Medulla oblongata (tissue), 1 donor: ENCODE results near the gene ERG.
A peak's percentile ranks its signal among the peaks of the same experiment; 100 is the strongest.

Source experiments
- DNase-seq: peaks from one replicate; pipeline ENCODE4 v3.0.0-alpha.2; 2015; ENCODE audit errors: extremely low spot score

Gene ERG

GRCh38 chr21:38358098-38358497 is 140.2 kb downstream of the ERG start:
- no peak for DNase-seq

GRCh38 chr21:38356883-38357625 is 141.2 kb downstream of the ERG start:
- no peak for DNase-seq

DNA sequence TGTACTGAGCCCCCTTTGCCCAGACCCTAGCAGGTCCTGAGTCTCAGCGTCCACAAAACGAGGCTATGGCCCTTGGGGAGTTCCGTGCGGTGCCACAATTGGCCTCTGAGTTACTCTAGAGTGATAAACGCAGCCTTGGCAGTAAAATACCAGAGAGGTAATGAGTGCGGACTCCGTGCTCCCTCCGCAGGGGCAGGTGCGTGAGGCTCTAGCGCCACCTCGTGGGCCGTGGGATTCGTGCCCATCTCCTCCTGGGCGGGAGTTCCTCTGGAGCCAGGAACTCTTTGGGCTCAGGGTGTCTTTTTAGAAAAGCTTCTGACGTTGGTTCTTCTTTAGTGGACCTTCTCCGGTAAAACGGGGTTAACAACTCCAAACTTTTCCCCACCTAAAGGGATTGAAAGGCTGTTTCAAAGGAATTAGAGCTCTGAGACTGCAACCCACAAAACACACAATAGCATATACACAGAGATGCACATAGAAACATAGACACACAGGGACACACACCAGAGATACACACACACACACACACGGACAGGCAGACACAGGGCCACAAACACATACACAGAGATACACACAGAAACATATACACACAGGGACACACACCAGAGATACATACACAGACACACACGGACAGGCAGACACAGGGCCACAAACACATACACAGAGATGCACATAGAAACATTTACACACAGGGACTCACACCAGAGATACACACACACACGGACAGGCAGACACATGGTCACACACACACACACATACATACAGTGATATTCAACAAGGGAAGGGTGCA is 142.1 kb downstream of the ERG start:
- peak; percentile 55 for DNase-seq

DNA sequence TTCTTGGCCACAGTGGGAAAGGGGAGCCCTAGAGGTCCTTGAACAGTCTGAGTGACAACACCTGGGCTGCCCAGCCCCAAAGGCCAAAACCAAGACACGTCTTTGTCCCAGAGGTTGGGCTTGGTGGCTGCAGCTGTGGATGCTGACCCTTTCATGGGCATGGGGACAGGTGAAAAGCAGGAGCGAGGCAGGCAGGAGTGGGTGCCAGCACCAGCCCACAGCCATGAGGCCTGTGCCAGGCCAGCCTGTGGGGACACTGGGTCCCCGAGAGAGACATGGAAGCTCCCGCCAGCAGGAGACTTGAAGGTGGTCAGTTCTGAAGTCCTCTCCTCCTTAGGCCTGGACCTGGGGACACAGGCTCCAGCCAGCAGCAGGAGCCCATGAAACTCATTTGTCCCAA is 142.9 kb downstream of the ERG start:
- no peak for DNase-seq

DNA sequence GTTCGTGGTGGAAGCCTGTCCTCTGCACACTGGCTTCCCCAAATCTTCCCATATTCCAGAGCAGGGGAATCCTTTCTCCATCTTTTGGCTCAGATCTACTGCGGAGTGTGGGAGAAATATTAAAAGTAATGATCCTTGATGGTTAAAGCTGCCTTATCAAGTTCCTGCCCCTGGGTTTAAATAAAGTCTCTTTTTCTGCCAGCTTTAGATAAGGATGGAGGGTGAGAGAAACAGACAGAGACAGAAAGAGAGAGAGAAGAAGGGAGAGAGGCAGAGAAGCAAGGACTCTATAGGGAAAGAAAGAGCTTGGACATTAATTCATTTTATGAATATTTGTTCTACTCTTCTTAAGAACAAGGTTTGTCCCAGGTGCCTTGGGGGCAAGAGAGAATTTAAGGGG is 143.5 kb downstream of the ERG start:
- no peak for DNase-seq

GRCh38 chr21:38354231-38354630 is 144.0 kb downstream of the ERG start:
- no peak for DNase-seq

- peak; percentile 45 for DNase-seq
Measured at GRCh38 chr21:38352536-38353219, 145.6 kb downstream of the ERG start.

DNA sequence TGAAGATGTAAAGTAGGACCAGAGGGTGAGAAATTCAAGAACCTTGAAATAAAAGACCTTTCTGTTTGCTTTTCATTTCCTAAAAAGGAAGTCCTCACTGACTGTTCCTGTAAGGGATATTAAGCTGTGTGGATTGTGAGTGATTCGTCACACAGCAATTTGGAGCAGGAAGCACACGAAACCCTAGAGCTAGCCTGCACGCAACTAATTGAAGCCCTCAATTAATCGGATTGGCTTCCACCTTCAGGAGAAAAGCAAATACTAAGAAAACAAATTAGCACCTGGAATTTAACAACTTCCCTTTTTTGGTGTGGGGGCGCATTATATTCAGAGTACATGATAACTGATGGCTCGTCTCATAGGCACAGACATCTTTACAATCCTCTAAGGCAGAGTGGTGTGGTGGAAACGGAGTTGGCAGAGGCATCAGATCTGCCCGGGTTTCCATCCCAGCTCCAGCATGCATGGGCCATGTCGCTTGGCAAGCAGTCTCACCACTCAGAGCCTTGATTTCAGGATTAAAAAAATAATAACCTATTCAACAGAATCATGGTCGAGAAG is 146.2 kb downstream of the ERG start:
- DNase-seq, result no peak

- no peak for DNase-seq
Measured at GRCh38 chr21:38351176-38351959, 146.9 kb downstream of the ERG start.

- no peak for DNase-seq
Measured at GRCh38 chr21:38350684-38351083, 147.6 kb downstream of the ERG start.

- no peak for DNase-seq
Measured at GRCh38 chr21:38349977-38350376, 148.3 kb downstream of the ERG start.

DNA sequence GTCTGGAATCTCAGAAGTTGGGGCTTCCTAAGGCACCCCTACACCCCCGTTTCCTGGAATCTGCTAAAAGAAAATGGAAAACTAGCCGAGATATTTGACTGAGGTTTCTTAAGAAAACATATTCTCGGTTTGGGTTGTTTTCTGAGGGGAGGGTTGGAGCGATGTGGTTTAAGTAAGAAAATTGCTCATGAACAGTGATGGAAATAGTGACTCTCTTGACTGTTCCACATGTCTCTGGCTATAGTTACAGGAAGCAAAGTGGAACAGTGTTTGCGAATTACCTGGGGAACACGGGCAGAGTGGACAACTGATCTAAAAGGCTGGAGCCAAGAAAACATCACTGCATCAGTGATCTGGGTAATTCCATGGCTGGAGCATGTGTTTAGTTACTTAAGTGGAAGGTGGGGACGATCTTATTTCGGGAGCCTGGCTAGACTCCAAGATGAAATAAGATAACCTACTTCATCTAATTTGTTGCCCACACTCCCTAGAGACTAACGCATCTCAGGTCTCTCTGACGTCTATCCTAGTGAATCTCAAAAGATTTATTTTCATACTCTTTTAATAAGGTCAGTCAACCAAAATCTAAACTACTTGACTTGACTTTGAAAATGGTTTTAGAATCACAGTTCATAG is 149.0 kb downstream of the ERG start:
- DNase-seq, result no peak

DNA sequence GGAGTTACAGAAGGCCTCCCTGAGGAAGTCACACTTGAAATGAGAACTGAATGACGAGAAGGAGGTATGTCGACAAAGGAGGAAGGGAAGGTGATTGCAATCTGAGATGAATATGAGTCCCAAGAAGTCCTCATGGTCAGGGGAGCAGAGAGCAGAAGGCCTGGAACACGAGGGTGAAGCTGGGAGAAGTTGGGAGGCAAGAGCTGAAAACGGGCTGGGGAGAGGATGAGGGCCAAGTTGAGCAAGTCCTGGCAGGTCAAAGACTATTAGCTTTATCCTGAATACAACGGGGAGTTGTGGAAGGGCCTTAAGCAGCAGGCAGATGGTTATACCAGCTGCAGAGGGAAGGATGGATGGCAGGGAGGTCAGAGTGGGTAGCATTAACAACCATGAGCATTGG is 152.0 kb downstream of the ERG start:
- no peak for DNase-seq

DNA sequence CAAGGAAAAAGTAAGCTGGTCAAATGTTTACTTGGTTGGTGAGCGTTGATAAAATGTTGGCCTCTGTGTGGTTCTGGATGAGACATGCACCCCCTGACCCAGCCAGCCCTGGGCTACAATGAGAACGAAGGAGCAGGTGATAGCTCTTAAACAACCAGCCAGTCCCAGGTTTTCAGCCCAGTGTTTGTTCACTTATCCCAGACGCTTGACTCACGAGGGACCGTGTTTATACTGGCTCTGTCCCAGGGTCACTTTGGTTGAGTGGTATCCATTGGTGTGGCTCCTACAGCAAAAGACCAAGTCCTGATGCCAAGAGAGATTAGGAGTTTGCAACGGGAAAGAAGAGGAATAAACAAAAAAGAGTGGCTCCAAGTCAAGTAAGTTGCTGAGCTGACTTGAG is 154.6 kb downstream of the ERG start:
- DNase-seq, result no peak

GRCh38 chr21:38342739-38343138 is 155.5 kb downstream of the ERG start:
- DNase-seq, result no peak

DNA sequence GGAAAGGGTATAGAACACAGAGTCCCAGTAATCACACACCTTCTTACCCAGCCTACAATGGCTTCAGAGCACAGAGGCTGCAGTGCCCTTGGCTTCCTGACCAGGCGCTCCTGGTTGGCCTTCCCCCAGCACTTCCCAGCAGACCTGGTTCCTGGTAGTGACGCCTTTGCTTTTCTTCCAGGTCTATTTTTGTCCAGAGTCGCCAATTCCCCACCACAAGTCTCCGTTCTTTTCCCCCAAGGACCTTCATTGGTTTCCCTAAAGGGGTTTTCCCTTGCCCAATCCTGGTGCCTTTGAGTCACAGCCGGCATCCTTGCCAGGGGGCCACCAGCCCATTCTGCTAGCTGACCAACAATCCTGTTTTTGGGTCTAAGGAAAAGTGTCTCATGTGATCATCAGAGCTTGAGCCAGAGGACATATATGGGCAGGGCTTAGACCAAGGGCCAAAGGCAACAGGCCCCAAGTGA is 156.7 kb downstream of the ERG start:
- no peak for DNase-seq

DNA sequence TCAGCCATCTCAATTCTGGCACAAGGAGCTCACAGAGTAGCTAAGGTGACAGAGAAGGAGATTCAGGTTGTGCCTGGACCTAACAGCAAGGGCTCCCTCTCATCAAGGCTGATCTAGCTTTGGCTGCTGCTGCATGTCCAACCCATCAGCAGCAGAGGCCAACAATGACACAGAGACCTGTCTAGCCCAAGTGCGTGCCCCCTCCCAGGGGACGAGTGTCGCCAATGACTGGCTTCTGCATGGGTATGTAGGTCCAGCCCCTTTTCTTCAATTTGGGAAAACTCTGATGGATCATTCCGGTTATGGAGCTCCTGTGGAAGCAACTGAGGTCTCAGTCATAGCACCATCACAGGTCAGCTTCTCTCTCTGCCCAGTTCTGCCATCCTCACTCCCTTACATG is 158.1 kb downstream of the ERG start:
- no peak for DNase-seq

DNA sequence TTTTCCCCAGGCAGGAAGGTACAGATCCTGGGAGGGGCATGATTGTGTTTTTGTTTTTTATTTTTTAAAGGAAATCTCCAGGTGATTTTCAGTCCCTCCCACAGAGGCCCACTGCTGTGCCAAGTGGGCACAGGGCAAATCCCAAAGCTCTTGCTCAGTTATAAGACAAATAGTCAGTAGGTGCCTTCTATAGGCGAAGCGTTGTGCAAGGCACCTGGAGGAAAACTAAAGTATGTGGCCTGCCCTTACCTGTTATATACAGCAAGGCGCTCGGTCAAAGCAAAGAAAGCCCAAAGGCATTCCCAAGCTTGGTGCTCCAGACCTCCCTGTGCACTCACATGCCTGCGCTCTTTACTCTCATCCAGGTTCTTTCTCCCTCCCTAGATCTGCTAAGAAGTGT is 160.5 kb downstream of the ERG start:
- DNase-seq, result no peak

DNA sequence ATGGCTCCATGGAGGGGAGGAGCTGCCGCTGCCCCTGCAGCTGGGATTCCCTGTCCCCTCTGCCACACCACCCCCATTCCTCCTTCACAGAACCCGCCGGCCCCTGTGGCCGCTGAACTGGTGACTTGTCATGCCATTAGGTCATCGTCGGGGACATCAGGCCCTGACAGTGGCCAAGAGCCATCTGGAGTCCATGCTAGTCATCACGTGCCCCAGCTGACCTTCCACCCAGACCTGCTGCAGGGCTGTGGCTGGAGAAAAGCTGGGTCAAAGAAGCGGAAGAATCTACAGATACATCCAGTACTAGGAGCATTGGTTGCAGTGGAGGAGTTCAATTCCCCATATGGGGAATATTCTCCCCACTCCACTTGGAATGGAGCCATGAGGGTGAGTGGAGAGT is 163.4 kb downstream of the ERG start:
- DNase-seq, result no peak

DNA sequence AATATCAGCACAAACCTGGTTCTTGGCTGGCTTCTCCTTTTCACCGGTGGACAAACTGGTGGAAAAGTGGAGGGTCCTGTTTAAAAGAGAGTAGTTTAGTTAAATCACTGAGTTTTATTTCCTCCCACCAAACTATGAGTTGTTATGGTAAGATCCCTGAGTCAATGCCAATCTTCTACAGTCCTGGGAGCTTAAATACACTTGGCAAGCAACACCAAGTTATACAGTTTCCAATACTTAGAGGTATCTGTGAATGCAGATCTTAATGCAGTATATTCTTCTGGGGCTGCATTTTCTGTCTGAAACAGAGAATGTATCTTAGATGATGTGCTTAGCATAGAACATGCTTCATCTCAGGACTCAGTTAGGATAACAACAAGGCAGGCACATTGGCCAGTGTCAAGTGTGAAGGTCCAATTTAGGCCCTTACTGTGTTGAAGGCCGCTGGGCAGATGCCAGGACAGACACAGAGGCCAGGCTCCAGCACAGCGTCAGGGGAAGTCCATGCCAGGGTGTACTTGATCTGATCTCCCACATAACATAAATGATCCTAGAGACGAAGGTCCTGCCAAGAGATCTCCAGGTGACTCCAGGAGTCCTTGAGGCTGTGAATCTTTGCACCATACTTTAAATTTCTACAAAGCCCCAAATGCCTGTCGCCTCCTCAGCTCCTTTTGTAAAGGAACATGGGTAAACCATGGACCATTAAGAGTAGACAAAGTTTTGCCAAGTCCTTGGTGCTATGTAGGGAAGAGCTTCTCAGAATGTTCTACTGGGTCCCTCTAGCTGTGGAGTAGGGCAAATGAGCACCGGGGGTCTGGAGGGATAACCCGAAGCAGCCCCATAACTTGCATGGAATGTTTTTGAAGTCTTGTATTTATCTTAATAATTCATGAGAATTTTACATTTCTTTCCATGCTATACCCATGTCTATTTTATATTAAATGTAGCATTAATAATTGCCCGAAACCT is 164.7 kb downstream of the ERG start:
- no peak for DNase-seq
